ENCODE results near the gene STIM1.

The STIM1 gene

GRCh38 chr11:3830730-3831129 is 24.7 kb upstream of the STIM1 start:
- no peak for TF ChIP-seq CTCF (IDR thresholded peaks at IDR 0.05; ENCODE audit: low read depth, low read length, missing control alignments)
- in situ Hi-C loops (cut with HindIII; ENCODE audit: low sequenced_read_pairs) = loop anchor here (10.0 kb wide), 1 partner anchor 134 kb away; no protein-coding TSS in a partner anchor
- no peak for DNase-seq (ENCODE audit: low read depth)
- H3K4me3 ChIP-seq (ENCODE audit: low read depth, low read length) = no peak overlapping the region

- in situ Hi-C loops (cut with HindIII; ENCODE audit: low sequenced_read_pairs) = loop anchor here (10.0 kb wide), 1 partner anchor 133 kb away; no protein-coding TSS in a partner anchor
- TF ChIP-seq CTCF (IDR thresholded peaks at IDR 0.05; ENCODE audit: low read depth, low read length, missing control alignments) = no peak
Measured at GRCh38 chr11:3831378-3832239, 23.9 kb upstream of the STIM1 start.

GRCh38 chr11:3832816-3833215 is 22.6 kb upstream of the STIM1 start:
- DNase-seq (ENCODE audit: low read depth) = no peak
- H3K4me3 ChIP-seq (ENCODE audit: low read depth, low read length) = no peak overlapping the region
- no peak for TF ChIP-seq CTCF (IDR thresholded peaks at IDR 0.05; ENCODE audit: low read depth, low read length, missing control alignments)
- in situ Hi-C loops (cut with HindIII; ENCODE audit: low sequenced_read_pairs) = loop anchor here (10.0 kb wide), 1 partner anchor 132 kb away; no protein-coding TSS in a partner anchor

More at GRCh38 chr11:3831378-3832239, 23.9 kb upstream of the STIM1 start:
- no peak overlapping the region for H3K4me3 ChIP-seq (ENCODE audit: low read depth, low read length)
- no peak for DNase-seq (ENCODE audit: low read depth)

- no peak for DNase-seq (ENCODE audit: low read depth)
- no peak overlapping the region for H3K4me3 ChIP-seq (ENCODE audit: low read depth, low read length)
Measured at GRCh38 chr11:3833449-3833848, 22.0 kb upstream of the STIM1 start.

GRCh38 chr11:3834349-3834663 is 21.2 kb upstream of the STIM1 start:
- H3K4me3 ChIP-seq (ENCODE audit: low read depth, low read length) = no peak overlapping the region

More at GRCh38 chr11:3833449-3833848, 22.0 kb upstream of the STIM1 start:
- TF ChIP-seq CTCF (IDR thresholded peaks at IDR 0.05; ENCODE audit: low read depth, low read length, missing control alignments) = no peak
- in situ Hi-C loops (cut with HindIII; ENCODE audit: low sequenced_read_pairs) = loop anchor here (10.0 kb wide), 1 partner anchor 131 kb away; no protein-coding TSS in a partner anchor

More at GRCh38 chr11:3834349-3834663, 21.2 kb upstream of the STIM1 start:
- DNase-seq (ENCODE audit: low read depth) = no peak
- TF ChIP-seq CTCF (IDR thresholded peaks at IDR 0.05; ENCODE audit: low read depth, low read length, missing control alignments) = no peak
- in situ Hi-C loops (cut with HindIII; ENCODE audit: low sequenced_read_pairs) = loop anchor here (10.0 kb wide), 1 partner anchor 130 kb away; no protein-coding TSS in a partner anchor
